Effector memory CD8-positive, alpha-beta T cell (primary cell): ENCODE results near the gene ITM2B.

Source experiments
- ATAC-seq: fragments of 150-1000 bp; cut with Tn5 transposase; replicated peaks from 2 replicates; pipeline ENCODE4 v1.10.0; 2021; ENCODE audit warnings: mild to moderate bottlenecking, moderate library complexity
- DNase-seq, 3 experiments: peaks; one replicate each; pipeline ENCODE4 v3.0.0; 2021
- H3K27ac Mint-ChIP-seq, 2 donors: one replicate each; pipeline ENCODE4 v1.8.0; 2022; ENCODE audit warnings: mild to moderate bottlenecking in 2 of 2, mixed read lengths in 2 of 2, moderate library complexity in 2 of 2
- H3K27me3 Mint-ChIP-seq, 2 donors: one replicate each; pipeline ENCODE4 v1.8.0; 2022; ENCODE audit warnings: mixed read lengths in 2 of 2
- H3K36me3 Mint-ChIP-seq: one replicate; pipeline ENCODE4 v1.8.0; 2022; ENCODE audit warnings: mild to moderate bottlenecking, moderate library complexity, mixed read lengths; ENCODE audit not compliant: insufficient read depth
- H3K4me1 Mint-ChIP-seq, 2 donors: one replicate each; pipeline ENCODE4 v1.8.0; 2022; ENCODE audit warnings: low read depth in 2 of 2, mixed read lengths in 2 of 2
- H3K4me3 Mint-ChIP-seq, 2 donors: one replicate each; pipeline ENCODE4 v1.8.0; 2022; ENCODE audit warnings: mild to moderate bottlenecking in 2 of 2, mixed read lengths in 2 of 2, moderate library complexity in 2 of 2
- H3K9me3 Mint-ChIP-seq, 2 donors: one replicate each; pipeline ENCODE4 v1.8.0; 2022; ENCODE audit warnings: mixed read lengths in 2 of 2

The ITM2B gene

DNA sequence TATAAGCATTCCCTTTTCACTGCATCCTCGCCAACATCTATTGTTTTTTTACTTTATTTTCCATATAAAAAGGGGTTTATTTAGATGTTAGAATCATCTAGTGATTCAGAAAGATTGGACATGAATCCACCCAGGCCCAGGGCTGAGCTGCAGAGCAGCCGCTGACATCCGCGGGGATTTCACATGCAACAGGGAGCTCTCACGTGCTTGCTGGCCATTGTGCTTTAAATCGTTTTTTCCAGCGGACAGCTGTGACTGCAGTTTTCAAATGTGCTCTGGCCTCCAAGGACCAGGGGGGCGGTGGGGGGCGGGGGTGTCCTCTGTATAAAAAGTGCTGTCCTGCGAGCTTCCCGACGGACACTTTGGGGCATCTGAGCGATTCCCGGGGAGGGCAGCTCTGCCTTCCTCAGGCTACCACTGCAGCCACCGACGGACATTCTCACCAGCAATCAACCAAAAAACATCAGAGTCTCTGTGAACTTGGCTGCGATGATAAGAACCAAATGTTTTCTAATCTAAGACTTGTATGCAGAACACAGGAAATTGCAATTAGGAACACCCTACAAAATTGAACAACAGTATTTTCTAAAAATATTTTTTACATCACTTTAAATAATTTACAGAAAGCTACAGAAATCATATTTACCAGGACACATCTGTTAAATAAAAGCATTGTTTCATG lies 83.1 kb downstream of the ITM2B start:
- no peak for ATAC-seq
- no peak overlapping the region for H3K4me3 Mint-ChIP-seq
- H3K27ac Mint-ChIP-seq = peak overlapping the region in 1 of 2 donors; percentile 90
- peaks cover 27 to 30% of the 10 kb centered on the region in 2 donors for H3K4me1 Mint-ChIP-seq
- no peaks in the 10 kb centered on the region for H3K9me3 Mint-ChIP-seq
- no peak for DNase-seq
- H3K36me3 Mint-ChIP-seq = peaks cover 36% of the 10 kb centered on the region
- no peaks in the 10 kb centered on the region for H3K27me3 Mint-ChIP-seq

DNA sequence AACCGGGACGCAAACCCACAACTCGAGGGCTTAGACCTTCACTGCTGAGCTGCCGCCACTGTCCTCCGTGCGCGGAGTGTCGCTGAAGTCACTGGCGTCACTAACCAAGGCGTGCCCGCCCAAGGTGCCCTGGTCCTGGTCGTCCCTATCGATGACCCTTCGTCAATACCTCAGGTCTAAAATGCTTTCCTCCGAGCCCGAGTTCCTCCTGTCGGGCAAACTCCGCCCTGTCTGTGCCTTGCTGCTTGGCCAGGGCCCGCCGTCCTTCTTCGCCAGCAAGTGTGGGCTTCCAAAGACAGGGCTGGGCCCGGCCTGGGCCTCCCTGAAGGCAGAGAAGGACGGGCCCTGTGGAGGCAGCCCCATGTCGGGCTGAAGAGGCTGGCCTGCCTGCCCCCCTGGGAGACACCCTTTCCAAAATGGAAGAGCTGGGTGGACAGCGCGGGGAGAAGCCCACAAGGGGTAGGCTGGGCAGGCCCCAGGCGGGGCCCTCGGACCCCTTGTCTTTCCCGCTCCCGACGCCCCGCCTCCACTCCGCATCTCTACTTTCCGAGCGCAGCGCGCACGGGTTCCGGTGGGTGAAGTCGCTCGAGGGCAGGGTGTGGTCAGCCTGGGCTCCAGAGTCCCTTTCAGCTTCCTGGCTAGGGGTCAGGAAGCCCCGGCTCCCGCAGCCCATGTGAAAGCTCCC lies 84.0 kb downstream of the ITM2B start:
- Mint-ChIP-seq H3K9me3 (no peaks in the 10 kb centered on the region), H3K36me3 (peaks cover 40% of the 10 kb centered on the region)
- no peak for DNase-seq

DNA sequence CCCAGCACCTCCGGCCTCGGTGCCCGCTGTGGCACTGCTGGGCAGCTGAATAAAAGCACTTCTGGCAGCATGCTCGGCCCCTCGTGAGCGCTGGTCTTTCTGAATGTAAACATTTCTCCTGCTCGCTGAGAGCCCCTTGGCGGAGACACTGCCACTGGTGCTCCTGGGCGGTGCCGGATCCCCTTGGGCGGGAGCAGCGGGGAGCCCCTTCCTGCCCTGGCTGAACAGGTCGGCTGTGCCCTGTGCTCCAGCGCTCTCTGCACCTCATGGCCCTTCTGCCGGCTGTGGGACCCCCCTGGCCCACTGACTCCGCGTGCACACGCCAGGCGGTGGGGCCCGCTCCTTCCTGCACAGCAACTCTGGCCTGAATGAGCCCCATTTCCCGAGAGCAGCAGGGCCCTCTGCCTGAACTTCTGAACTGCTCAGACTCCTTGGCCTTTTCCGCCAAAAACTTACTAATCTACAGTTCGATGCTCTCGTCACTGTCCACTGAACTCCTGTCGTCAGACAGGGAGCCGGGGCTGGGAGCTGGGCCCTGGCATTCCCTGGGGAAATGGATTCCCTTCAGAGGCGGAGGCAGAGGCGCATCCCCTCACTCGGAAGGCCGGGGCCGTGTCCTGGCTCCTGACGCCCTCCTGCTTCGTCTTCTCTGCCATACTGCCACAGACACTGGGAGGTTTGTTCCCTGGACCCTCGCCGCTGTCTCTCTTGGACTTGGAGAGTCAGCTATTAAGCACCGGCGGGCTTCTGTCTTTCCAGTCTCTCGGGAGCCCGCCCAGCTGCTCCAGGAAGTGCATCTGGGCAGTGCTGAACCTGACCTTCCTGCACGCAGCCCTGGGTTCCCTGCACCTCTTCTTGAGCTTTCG lies 84.7 kb downstream of the ITM2B start:
- H3K4me1 Mint-ChIP-seq = peaks cover 27 to 28% of the 10 kb centered on the region in 2 donors
- ATAC-seq = no peak
- no peaks in the 10 kb centered on the region for H3K27me3 Mint-ChIP-seq
- no peaks in the 10 kb centered on the region for H3K9me3 Mint-ChIP-seq
- peak overlapping the region; percentile 56 to 90 for H3K27ac Mint-ChIP-seq
- H3K4me3 Mint-ChIP-seq = peak overlapping the region in 1 of 2 donors; percentile 86
- no peak for DNase-seq
- H3K36me3 Mint-ChIP-seq = peaks cover 40% of the 10 kb centered on the region

More for the DNA sequence above, 84.0 kb downstream of the ITM2B start:
- Mint-ChIP-seq H3K4me3 (no peak overlapping the region), H3K4me1 (peaks cover 29 to 33% of the 10 kb centered on the region in 2 donors), H3K27me3 (no peaks in the 10 kb centered on the region), H3K27ac (peak overlapping the region; percentile 56 to 90)
- ATAC-seq = no peak

DNA sequence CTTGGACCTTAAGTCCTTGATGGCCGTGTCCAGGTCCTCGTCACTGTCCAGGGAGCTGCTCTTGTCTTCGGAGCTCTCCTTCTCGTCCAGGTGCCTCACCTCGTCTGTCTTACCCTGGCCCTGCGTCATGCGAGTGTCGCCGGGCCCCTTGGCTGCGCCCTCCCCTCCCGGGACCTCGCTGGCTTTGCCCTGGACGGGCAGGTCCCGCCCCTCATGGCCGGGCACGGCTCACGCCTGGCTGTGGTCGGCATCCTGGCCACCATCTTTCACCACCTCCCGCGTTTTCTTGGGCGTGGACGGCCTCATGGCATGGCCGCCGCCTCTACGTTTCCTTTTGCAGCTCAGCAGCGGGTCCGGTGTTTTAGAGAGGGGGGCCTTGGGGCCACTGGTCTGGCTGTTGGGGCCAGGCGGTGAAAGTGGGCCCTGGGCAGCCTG lies 85.4 kb downstream of the ITM2B start:
- H3K27ac Mint-ChIP-seq = peak overlapping the region in 1 of 2 donors; percentile 90
- H3K27me3 Mint-ChIP-seq = no peaks in the 10 kb centered on the region
- peaks cover 20 to 24% of the 10 kb centered on the region in 2 donors for H3K4me1 Mint-ChIP-seq
- DNase-seq (no peak), ATAC-seq (no peak)
- H3K4me3 Mint-ChIP-seq = peak overlapping the region in 1 of 2 donors; percentile 86
- H3K36me3 Mint-ChIP-seq = peaks cover 40% of the 10 kb centered on the region
- no peaks in the 10 kb centered on the region for H3K9me3 Mint-ChIP-seq

DNA sequence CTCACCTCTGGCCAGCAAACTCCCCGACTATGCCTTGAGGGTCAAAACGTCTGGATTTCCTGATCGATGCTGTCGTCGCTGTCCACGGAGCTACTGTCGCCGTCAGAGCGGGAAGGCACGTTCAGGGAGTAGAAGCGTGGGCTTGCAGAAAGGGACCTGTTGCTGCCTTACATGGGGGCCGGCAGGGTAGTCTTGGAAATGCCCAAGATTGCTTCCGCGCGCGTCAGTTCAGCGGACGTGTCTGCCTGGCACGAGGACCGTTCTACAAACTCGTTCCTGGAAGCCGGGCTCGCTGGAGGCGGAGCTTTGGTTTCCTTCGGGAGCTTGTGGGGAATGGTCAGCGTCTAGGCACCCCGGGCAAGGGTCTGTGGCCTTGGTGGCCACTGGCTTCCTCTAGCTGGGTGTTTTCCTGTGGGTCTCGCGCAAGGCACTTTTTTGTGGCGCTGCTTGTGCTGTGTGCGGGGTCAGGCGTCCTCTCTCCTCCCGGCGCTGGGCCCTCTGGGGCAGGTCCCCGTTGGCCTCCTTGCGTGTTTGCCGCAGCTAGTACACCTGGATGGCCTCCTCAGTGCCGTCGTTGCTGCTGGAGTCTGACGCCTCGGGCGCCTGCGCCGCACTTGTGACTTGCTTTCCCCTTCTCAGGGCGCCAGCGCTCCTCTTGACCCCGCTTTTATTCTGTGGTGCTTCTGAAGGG lies 86.0 kb downstream of the ITM2B start:
- H3K27ac Mint-ChIP-seq = peak overlapping the region; percentile 60 to 90
- no peaks in the 10 kb centered on the region for H3K27me3 Mint-ChIP-seq
- peak; percentile 45 for ATAC-seq
- H3K36me3 Mint-ChIP-seq = peaks cover 36% of the 10 kb centered on the region
- peaks cover 20 to 24% of the 10 kb centered on the region in 2 donors for H3K4me1 Mint-ChIP-seq
- H3K9me3 Mint-ChIP-seq = no peaks in the 10 kb centered on the region
- no peak for DNase-seq
- H3K4me3 Mint-ChIP-seq = peak overlapping the region; percentile 80 to 86
